Activated CD8-positive, alpha-beta T cell treated with anti-CD3 and anti-CD28 coated beads, Interleukin-2, amount 10 ng/mL, durations not matched to agents 7 days and 5 days (primary cell): ENCODE data around the gene CDKN2B-AS1. TPM values are rescaled to one million over a fixed set of nuclear protein-coding genes. Genes with fewer than 3 reads are reported as not detected.

Source experiments
- ATAC-seq: fragments of 150-1000 bp; cut with Tn5 transposase; one replicate; pipeline ENCODE4 v1.10.0; 2021; ENCODE audit warnings: moderate library complexity
- CTCF ChIA-PET: fragments of 350-600 bp; sonication (Branson Sonifier 250); formaldehyde crosslinking; loops from one replicate; lab custom pipeline; 2021; ENCODE audit warnings: antibody characterized with exemption; lab: Charles Lee
- POLR2A ChIA-PET: fragments of 350-600 bp; sonication (Branson Sonifier 250); formaldehyde crosslinking; loops from one replicate; lab custom pipeline; 2021; ENCODE audit warnings: antibody characterized with exemption; lab: Charles Lee
- DNase-seq: peaks from one replicate; pipeline ENCODE4 v3.0.0-alpha.2; 2020
- H3K27ac Mint-ChIP-seq: one replicate; pipeline ENCODE4 v1.8.0; 2021; ENCODE audit warnings: mild to moderate bottlenecking, mixed read lengths
- H3K27me3 Mint-ChIP-seq: one replicate; pipeline ENCODE4 v1.8.0; 2021; ENCODE audit warnings: low read depth, mixed read lengths
- H3K36me3 Mint-ChIP-seq: one replicate; pipeline ENCODE4 v1.8.0; 2021; ENCODE audit warnings: low read depth, mixed read lengths
- H3K4me1 Mint-ChIP-seq: one replicate; pipeline ENCODE4 v1.8.0; 2021; ENCODE audit warnings: low read depth, mixed read lengths
- H3K4me3 Mint-ChIP-seq: one replicate; pipeline ENCODE4 v1.8.0; 2021; ENCODE audit warnings: mild to moderate bottlenecking, mixed read lengths
- H3K9me3 Mint-ChIP-seq: one replicate; pipeline ENCODE4 v1.8.0; 2022; ENCODE audit warnings: mixed read lengths; ENCODE audit not compliant: insufficient read depth
- total RNA-seq, 2 experiments: library from RNA; stranded (reverse); gene quantifications; one replicate each; pipeline ENCODE4 v1.2.3, GENCODE V29; 2021

The CDKN2B-AS1 gene
- total RNA-seq, 2 experiments from 2014 or later, result 6.4 to 6.9 TPM

DNA sequence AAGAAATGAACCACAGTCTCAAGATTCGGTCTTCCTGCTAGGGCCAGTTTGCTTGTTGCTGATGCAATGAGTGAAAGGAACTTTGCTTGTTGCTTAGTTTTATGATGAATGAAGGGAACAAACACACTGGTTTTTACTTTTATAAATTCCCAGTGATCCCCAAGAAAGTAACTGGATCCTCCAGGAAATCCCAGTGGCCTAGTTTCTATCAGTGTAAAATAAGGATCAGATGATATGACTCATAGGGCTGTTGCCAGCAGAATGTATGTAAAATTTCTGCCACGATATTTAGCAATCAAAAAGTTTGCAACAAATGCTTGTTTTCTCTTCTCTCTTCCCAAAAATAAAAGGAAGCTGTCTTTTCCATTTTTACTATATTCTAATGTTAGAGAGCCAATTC lies 174.7 kb downstream of the CDKN2B-AS1 start:
- ATAC-seq, result no peak
- Mint-ChIP-seq H3K9me3 (no peaks in the 10 kb centered on the region), H3K27me3 (peaks cover 23% of the 10 kb centered on the region), H3K4me1 (peaks cover 6% of the 10 kb centered on the region), H3K36me3 (no peaks in the 10 kb centered on the region), H3K4me3 (no peak overlapping the region), H3K27ac (no peak overlapping the region)
- ChIA-PET POLR2A (no interaction called here), CTCF (no interaction called here)
- DNase-seq, result no peak

DNA sequence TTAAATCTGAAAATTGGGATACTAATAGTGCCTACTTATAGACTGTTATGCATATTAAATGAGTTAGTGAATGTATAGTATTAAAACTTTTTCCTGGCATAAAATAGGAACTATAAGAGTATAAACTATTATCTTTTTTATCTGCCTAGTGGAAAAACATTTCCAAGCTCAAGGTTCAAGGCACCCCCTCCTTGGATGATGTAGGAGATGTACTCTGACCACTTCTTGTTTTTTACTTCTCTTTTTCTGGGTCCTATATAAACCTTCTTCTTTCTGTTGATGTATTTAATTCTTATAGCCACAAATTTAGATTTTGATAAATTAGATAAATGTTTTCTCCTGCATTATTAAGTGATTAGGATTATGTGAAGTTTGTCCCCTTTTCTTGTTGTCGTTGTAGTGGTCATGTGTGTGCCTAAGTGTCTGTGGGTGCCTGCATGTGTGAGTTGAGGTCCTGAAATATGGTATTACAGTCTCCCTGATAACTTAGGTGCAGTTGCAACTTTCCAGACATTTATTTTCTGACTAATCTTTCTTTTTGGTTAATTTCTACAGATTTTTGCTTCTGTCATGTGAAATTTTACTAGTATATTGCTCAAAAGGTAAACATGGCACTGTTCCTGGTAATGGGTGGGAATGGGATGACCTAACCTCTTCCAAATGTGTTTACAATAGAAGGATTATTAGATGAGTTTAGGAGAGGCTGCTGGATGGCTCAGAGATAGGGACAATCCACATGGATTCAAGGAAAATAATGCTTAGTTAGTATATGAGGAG lies 175.3 kb downstream of the CDKN2B-AS1 start:
- no peak overlapping the region for H3K27ac Mint-ChIP-seq
- POLR2A ChIA-PET, result no interaction called here
- H3K9me3 Mint-ChIP-seq, result peaks cover 4% of the 10 kb centered on the region
- peaks cover 7% of the 10 kb centered on the region for H3K4me1 Mint-ChIP-seq
- ATAC-seq, result no peak
- H3K4me3 Mint-ChIP-seq, result no peak overlapping the region
- H3K36me3 Mint-ChIP-seq, result no peaks in the 10 kb centered on the region
- DNase-seq, result no peak
- H3K27me3 Mint-ChIP-seq, result peaks cover 19% of the 10 kb centered on the region
- CTCF ChIA-PET, result no interaction called here

Other genes with a start within 250 kb of the CDKN2B-AS1 start
- 10 to 100 TPM; 62.5 to 68.2 TPM for gene MTAP, start 192.2 kb upstream of the CDKN2B-AS1 start, total RNA-seq
- 10 to 100 TPM; 32.9 to 39.7 TPM for gene CDKN2A, start 399 bp upstream of the CDKN2B-AS1 start, total RNA-seq
- gene CDKN2B, start 14.5 kb downstream of the CDKN2B-AS1 start, total RNA-seq, result 1 to 10 TPM; 2.3 to 3.1 TPM